Measurements from ENCODE around the gene MRPL20. TPM values are rescaled to one million over a fixed set of nuclear protein-coding genes. Genes with fewer than 3 reads are reported as not detected.
A peak's percentile ranks its signal among the peaks of the same experiment; 100 is the strongest.
"Not testable (repeated sequence)": the region's sequence is repeated elsewhere in the genome, so short reads cannot be mapped to it uniquely, and the experiment has no call there.

MRPL20 gene
- total RNA-seq, 1 donor from 2014 or later = 95.0 TPM

- Mint-ChIP-seq H3K9me3 (ENCODE audit: unreplicated experiment) (no peaks in the 10 kb centered on the region), H3K27ac (ENCODE audit: unreplicated experiment) (peak overlapping the region; percentile 82), H3K4me3 (ENCODE audit: unreplicated experiment) (peak overlapping the region; percentile 57), H3K4me1 (ENCODE audit: unreplicated experiment) (peaks cover 26% of the 10 kb centered on the region), H3K27me3 (ENCODE audit: unreplicated experiment) (peaks cover 12% of the 10 kb centered on the region), H3K36me3 (ENCODE audit: low read depth, unreplicated experiment) (peaks cover 4% of the 10 kb centered on the region)
- TF ChIP-seq CTCF (IDR thresholded peaks at IDR 0.05; ENCODE audit: unreplicated experiment) = no peak
- DNase-seq (ENCODE audit: low spot score) = peak; percentile 66
Measured at GRCh38 chr1:1430114-1430982, 23.3 kb upstream of the MRPL20 start.

GRCh38 chr1:1429671-1430073 lies 22.6 kb upstream of the MRPL20 start:
- Mint-ChIP-seq H3K4me1 (ENCODE audit: unreplicated experiment) (peaks cover 22% of the 10 kb centered on the region), H3K27me3 (ENCODE audit: unreplicated experiment) (peaks cover 15% of the 10 kb centered on the region), H3K9me3 (ENCODE audit: unreplicated experiment) (no peaks in the 10 kb centered on the region), H3K27ac (ENCODE audit: unreplicated experiment) (peak overlapping the region; percentile 82), H3K36me3 (ENCODE audit: low read depth, unreplicated experiment) (peaks cover 9% of the 10 kb centered on the region), H3K4me3 (ENCODE audit: unreplicated experiment) (peak overlapping the region; percentile 57)
- TF ChIP-seq CTCF (IDR thresholded peaks at IDR 0.05; ENCODE audit: unreplicated experiment) = no peak
- no peak for DNase-seq (ENCODE audit: low spot score)

GRCh38 chr1:1428967-1429366 lies 21.9 kb upstream of the MRPL20 start:
- not testable (repeated sequence) for H3K27ac Mint-ChIP-seq (ENCODE audit: unreplicated experiment); H3K36me3 Mint-ChIP-seq (ENCODE audit: low read depth, unreplicated experiment); DNase-seq (ENCODE audit: low spot score); H3K9me3 Mint-ChIP-seq (ENCODE audit: unreplicated experiment); H3K4me3 Mint-ChIP-seq (ENCODE audit: unreplicated experiment)
- H3K4me1 Mint-ChIP-seq (ENCODE audit: unreplicated experiment) = peaks cover 22% of the 10 kb centered on the region
- H3K27me3 Mint-ChIP-seq (ENCODE audit: unreplicated experiment) = peaks cover 18% of the 10 kb centered on the region

GRCh38 chr1:1428174-1428573 lies 21.1 kb upstream of the MRPL20 start:
- H3K27ac Mint-ChIP-seq (ENCODE audit: unreplicated experiment) = peak overlapping the region; percentile 85

GRCh38 chr1:1427820-1428148 lies 20.7 kb upstream of the MRPL20 start:
- H3K36me3 Mint-ChIP-seq (ENCODE audit: low read depth, unreplicated experiment) = peaks cover 9% of the 10 kb centered on the region
- H3K4me1 Mint-ChIP-seq (ENCODE audit: unreplicated experiment) = peaks cover 22% of the 10 kb centered on the region
- no peak for TF ChIP-seq CTCF (IDR thresholded peaks at IDR 0.05; ENCODE audit: unreplicated experiment)
- no peak overlapping the region for H3K27ac Mint-ChIP-seq (ENCODE audit: unreplicated experiment)
- DNase-seq (ENCODE audit: low spot score) = no peak
- H3K4me3 Mint-ChIP-seq (ENCODE audit: unreplicated experiment) = no peak overlapping the region
- no peaks in the 10 kb centered on the region for H3K9me3 Mint-ChIP-seq (ENCODE audit: unreplicated experiment)
- peaks cover 18% of the 10 kb centered on the region for H3K27me3 Mint-ChIP-seq (ENCODE audit: unreplicated experiment)

More at GRCh38 chr1:1428174-1428573, 21.1 kb upstream of the MRPL20 start:
- peaks cover 9% of the 10 kb centered on the region for H3K36me3 Mint-ChIP-seq (ENCODE audit: low read depth, unreplicated experiment)
- H3K27me3 Mint-ChIP-seq (ENCODE audit: unreplicated experiment) = peaks cover 18% of the 10 kb centered on the region
- peak overlapping the region; percentile 91 for H3K4me3 Mint-ChIP-seq (ENCODE audit: unreplicated experiment)
- H3K4me1 Mint-ChIP-seq (ENCODE audit: unreplicated experiment) = peaks cover 22% of the 10 kb centered on the region
- DNase-seq (ENCODE audit: low spot score) = no peak
- no peak for TF ChIP-seq CTCF (IDR thresholded peaks at IDR 0.05; ENCODE audit: unreplicated experiment)
- no peaks in the 10 kb centered on the region for H3K9me3 Mint-ChIP-seq (ENCODE audit: unreplicated experiment)
